GM21717 (cell line): Measurements from ENCODE around the gene CFAP46.

ENCODE experiments used
- ATAC-seq: cut with Tn5 transposase; IDR thresholded peaks from one replicate; pipeline ENCODE4 v1.9.1; 2021; ENCODE audit warnings: mild to moderate bottlenecking, moderate library complexity; ENCODE audit not compliant: unreplicated experiment

Gene CFAP46

DNA sequence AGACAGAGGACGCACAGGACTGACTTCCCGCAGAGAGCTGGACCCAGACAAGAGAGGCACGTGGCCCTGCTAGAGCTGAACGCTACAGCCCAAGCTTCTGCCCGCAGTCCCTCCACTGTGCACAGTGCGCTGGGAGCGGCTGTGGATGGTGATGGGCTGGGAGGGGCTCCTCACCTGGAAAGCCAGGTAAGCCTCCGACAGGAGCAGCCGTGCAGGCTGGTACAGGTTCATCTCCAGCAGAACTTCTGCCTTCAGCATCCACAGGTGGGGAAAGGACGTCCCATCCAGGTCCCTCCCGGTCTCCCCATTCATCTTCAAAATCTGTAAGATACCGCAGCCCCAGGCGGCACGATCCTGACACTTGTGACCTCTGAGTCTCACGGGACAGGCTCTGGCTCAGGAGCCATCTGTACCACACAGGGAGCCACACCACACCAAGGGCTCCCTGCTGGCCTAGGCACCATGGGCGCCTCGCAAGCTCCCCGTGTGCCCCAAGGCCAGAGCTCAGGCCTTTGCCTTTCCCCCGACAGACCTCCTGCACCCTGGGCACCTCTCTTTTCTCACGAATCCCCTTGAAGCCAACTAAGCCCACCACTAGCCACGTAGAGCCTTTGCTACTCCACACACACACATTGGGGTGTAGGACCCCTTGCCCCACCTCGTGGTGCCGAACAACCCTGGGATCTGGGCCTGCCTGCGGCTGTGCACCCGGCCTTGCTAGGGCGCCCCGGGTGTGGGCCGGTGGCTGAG is 76.3 kb downstream of the CFAP46 start:
- ATAC-seq = no peak

DNA sequence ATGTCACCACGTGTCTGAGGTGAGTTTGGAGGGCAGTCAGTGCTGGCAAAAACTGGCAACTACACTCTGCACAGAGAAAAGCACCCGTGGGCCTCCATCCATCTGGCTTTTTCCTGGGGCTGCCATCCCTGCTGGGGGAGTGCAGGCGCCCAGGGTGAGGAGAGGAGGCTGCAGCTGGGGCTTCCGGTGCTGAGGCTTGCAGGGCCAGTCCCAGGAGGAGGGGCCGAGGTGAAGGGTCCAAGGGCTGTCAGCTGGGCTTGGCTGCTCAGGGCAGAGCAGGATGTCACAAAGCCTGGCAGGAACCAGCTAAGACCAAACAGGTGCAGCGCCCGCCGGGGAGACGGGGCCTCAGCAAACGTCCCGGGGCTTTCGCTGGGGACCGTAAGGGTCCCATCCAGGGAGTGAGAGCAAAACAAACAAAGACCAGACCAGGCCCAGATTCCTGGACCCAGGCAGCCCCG is 77.2 kb downstream of the CFAP46 start:
- no peak for ATAC-seq

DNA sequence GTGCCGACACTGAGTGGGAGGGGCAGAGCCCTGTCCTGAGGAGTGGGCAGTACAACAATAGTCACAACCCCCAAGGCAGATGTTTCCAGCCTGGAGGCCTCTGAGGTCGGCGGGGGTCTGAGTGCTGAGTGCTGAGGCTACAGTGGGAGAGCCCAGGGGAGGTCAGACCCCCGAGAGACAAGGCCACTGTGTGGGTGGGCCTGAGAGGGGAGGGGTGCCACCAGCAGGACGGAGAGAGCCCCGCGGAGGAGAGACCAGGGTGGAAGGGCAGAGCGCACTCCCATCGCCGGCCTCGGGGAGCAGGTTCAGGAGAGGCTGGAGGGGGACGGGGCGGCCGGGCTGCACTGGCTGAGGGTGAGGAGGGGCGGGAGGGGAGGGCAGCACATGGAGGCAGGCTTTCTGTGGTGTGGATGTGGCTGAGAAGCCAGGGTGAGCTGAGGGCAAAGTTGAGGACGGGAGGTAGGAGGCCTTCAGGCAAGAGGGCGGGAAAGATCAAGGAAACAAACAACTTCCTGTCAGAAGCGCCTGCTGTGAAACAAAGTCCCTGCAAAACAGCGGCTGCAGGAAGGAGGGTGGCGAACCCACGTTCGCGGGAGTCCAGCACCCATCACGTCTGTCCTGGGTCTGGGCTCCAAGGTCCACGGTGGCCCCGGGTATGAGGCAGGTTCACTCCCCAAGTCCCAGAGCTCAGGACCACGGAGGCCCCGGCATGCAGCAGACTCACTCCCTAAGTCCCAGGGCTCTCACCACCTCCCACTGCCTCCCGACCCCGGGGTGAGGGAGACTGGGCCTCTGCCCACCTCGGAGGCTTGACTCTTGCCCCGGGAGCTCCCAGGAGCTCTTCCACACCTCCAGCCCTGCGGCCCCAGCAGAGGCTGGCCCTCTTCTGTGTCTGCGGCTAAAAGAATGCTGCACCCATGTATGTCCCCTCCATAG is 79.6 kb downstream of the CFAP46 start:
- no peak for ATAC-seq

DNA sequence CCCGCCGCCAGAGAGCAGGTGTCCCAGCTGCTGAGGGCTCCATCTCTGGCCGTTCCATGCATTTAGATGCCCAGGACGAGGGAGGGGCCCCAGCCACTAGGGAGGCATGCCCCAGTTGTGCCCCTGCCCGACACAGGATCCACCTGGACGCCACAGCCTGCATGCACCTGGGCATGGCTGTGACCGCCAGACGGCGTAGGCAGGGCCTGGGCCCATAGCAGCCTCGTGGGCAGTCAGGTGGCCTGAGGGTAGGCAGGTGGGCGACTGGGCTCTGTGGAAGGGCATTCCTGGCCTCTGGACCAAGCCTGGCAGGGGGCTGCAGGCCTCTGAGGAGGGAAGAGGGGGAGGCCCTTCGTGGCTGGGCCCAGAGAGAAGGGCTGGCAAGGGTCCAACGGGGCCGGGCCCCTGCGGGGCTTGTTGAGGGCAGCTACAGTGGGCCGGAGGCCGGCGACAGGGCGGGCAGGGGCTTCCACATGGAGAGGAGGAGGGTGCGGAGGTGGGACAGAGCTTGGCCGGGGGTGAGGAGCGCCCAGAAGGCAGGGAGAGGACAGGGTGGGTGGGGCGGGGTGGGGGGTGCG is 80.4 kb downstream of the CFAP46 start:
- no peak for ATAC-seq

DNA sequence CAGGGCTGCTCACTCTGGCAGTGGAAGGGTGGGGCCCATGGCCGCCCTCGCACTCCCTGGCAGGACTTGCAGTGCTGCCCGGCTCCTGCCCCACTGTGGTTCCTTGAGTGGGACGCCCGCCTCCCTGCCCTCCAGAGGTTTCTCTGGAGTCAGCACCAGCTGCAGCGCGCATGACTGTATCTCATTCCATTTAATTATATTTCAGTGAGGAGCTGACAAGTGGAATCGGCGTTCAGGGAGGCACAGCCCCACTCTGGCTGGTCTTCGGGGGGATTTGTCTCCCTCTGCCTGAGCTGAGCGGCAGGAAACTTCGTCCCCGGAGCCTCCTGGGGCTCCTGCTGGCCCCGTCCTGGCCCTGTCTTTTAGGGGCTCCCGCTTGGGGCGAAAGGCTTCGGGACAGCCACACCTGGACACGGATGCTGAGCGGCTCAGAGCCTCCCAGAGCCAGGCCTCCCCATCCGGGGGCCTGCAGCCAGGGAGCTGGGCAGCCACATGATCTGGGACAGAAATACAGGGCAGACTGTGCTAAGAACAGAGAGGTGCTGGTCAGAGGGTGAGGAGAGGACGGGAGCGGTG is 81.2 kb downstream of the CFAP46 start:
- no peak for ATAC-seq

DNA sequence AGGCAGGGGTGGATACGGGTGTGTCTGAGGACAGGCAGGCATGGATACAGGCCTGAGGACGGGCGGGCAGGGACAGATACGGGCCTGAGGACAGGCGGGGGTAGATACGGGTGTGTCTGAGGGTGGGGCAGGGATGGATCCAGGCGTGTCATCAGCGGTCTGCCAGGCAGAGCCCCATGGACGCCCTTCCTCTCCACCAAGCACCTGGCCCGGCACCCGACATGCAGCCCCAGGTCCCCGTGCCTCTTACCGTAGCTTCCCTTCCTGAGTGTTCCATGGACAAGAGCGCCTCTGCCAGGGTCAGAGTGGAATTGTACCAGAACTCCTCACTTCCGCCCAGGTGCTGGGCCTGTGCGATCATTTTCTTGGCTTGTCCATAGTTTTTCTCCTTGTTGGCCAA is 81.8 kb downstream of the CFAP46 start:
- ATAC-seq = no peak

DNA sequence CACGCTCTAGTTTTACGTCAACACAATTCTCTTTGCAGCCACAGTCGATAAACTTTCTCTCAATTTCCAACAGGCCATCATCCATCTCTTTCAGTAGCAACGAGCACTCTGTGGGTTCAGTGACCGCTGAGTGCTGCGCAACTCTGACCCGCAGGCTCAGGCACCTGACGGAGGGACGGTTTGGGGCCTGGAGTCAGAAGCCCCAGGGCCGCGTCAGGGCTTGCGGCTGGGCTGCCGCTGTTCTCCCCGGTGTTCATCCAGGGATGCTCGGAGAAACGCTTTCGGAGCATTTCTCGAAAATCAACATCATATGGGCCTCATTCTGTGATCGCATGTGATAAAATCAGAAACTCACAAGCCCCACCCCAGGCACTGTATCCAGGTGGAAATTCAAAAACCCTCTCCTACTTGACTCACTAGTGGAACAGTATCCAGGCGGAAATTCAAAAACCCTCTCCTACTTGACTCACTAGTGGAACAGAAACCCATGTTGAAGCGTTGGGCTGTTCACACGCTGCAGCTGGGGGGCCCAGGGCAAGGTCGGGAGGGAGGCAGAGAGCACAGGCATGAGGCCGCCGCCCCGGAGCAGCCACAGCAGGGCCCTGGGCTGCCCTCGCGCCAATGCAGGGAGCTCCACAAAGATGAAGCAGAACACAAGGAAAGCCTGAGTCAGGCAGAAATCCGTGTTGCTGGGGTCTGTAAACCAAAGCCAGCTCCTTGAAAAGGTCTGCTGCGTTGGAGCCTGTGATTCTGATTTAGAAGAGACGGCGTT is 83.1 kb downstream of the CFAP46 start:
- ATAC-seq = no peak

DNA sequence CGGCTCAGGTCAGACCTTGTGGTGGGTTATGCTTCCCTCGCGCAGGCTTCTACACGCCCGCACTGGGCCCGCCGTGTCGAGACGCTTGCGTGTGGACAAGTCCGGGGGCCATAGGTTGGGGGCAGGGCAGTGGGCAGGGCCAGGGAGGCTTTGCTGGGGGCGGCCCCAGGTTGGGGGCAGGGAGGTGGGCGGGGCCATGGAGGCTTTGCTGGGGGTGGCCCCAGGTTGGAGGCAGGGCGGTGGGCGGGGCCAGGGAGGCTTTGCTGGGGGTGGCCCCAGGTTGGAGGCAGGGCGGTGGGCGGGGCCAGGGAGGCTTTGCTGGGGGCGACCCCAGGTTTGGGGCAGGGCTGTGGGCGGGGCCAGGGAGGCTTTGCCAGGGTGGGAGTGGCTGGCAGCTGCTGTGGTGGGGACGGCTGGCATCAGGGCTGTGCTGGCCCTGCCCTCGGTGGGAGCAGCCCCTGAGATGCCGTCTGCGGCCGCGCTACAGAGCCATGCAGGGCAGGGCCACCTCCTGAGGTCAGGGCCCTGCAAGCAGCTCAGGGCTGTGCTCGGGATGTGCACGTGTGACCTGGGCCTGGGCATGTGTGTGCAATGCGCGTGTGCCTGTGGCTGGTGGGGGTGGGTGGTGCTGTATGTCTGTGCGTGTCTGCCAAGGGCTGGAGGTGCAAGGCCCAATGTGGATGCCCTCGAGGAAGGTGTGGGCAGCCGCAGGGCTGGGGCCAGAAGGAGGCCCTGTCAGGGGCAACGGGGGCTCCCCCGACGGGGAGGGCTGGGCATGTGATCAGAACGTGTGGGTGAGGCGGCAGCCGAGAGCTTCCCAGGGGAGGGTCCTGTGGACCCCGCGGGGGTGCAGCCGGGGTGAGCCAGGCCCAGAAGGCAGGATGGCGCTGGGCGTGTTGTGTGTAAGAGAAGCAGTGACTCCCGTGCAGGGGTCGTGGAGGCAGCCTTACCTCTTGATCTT is 84.0 kb downstream of the CFAP46 start:
- no peak for ATAC-seq

DNA sequence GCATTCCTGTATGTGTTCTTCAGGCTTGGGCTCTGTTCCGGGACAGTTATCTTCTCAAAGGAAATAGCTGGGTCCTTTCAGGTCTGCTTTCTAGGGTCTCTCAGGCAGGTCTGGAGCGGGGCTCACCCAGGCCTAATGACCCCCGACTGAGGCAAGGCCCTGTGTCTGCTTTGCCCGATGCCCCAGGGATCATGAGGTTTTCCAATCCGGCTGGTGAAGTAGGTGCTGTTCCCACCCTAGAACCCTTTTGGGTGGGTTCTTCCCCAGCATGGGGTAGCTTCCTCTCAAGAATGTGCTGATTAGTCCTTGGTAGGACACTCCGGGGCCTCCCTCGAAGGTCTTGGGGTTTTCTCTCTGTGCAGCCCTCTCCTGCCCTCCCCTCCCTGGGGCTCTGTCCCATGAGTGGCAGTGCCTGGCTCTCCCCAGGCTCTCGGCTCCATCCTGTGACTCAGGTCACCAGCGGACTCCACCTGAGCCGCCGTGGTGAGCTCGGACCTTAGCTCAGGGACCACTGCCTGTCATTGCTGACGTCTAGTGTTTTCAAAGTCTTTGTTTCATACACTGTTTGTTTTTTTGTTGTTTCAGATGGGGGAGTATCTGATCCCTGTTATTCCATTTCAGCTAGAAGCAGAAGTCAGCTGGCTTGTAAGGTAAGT is 85.4 kb downstream of the CFAP46 start:
- no peak for ATAC-seq

DNA sequence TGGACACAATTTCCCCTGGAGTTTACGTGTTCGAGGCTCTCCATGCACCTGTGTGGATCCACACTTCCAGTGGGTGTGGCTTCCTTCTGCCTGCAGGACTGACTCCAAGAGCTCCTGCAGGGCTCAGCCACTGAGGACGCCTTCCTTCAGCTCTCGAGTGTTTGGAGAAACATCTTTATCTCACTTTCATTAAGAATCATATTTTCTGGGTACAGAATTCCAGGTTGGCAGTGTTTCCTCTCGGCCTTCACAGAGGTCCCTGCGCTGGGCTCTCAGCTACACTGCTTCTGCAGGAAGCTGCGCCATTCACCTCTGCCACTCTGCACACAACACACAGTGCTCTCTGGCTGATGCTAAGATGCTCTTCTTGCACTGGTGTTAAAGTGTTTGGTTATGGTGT is 86.5 kb downstream of the CFAP46 start:
- ATAC-seq = no peak

DNA sequence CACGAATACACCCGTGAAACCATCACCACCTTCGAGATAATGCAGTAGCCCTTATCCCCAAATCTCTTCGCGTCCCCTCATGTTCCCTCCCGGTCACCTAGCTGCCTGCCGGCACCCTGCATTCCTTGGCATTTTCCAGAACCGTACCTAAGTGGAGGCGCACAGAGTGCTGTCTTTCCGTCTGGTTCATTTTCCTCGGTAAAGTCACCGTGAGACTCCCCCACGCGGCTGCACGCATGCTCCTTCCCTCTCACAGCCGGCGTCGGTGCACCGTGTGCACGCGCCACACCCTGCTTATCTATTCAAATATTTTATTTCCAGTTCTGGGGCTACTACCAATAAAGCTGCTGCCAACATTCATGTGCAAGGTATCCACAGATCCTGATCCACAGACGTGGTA is 90.9 kb downstream of the CFAP46 start:
- ATAC-seq = no peak

DNA sequence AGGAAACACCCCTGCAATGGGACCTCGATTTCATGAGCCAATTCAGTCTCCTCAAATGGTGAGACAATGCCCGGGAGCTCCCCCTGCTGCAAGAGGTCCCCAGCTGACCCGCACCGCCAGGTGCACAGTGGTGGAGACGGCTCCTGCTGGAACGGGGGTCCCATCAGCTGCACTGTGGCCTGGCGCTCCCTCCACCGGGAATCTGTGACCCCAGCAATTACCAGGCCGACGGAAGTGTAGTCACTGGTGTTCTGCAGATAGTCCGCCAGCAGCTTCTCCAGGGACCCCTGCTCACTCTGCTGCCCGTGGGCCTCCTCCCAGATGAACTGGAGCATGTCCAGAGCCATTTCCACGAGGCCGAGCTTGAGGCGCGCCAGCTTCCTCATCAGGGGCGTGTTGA is 91.5 kb downstream of the CFAP46 start:
- ATAC-seq = no peak

DNA sequence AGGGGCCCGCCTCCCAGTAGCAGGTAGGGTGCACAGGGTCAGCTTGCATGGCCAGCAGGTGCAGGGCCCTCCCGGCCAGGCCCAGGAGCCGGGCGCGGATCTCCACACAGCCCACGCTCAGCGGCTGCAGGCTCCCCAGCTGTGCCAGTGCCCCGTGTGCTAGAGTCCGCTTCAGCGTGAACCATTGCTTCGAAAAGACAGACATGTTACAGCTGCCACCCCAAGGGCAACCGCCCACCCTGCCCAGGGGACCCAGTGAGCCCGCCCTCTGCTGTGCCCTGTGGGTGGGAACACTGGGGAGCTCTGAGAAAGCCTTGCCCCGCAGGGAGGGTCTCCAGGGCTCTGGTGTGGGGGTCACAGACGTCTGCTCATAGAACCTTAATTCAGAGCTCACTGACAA is 92.1 kb downstream of the CFAP46 start:
- no peak for ATAC-seq

DNA sequence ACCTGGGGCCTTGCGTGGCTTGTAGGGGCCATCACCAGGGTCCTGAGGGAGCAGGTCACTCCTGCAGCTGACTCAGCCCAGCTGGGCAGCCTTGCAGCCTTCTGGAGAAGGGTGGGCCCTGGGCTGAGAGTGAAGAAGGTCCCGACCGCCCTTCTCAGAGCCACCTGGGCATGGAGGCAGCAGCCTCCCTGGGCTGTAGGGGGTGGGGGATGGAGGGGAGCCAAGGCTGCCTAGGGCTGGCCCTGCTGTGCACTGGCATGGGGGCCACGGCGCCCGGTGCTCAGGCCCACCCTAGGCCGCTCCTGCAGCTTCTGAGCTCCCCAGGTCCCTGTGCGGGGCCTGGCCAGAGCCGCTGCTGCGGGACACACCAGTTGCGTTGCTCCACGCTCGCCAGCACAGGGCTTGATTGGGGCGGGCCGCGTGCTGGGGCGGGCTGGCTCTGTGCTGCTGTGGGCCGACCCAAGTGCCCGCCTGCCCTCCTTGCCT is 92.8 kb downstream of the CFAP46 start:
- ATAC-seq = no peak

DNA sequence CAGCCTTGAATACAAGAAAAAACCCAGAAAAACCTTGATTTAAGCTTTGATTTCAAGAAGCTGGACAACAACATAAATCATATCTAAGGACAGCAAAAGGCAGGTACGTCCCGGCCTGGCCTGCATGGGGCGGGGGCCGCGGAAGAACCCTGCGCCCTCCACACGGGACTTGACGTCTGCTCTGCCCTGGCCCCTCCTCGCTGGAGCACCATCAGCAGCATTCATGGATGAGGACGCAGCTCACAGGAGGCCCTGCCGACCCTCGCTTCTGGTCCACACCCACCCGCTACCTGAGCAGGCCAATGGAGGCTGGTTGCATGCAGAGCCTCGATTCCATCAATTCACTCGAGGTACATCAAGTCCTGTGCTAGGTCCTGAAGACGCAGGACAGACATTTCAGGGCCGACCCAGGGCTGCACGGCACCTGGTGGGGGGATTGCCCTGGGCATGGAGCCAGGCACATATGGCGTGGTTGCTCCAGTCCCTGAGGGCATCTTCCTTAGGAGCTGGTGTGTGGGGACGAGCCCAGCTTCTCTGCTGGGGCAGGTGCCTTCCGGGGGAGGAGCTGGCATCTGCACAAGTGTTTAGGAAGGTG is 93.3 kb downstream of the CFAP46 start:
- ATAC-seq = no peak

DNA sequence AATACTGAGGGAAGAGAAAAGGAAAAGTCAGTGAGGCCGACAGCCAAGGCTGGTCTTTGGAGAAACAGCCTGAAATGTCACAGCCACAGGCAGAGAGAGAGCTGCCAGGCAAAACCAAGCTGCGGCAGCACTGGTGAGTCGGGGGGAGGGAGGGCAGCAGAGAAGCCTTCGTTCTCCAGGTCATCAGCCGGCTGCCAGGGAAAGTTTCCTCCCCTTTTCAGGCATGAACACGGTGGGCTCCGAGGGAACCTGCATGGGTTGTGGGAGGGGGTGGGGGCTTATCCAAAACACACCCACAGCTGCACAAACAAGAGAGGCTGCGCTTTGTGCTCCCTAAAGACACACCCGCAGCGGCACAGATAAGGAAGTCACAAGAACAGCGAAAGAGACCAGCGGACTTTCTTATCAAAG is 94.1 kb downstream of the CFAP46 start:
- ATAC-seq = no peak

DNA sequence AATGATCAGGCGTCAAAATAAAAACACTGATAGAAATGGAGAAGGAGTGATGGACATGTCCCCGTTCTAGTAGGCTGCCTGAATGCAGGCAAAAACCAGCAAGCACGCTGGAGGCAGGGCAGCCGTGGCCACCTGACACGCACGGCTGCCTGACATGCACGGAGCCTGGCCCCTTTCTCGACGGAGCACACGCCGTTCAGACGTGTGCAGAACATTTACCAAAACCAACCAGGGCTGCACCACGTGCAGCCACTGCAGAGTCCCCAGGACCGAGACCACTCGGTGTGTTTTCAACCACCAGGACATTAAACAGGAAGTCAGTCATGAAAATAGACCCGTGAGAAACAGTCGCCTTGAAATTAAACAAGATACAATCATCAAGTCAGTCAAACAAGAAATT is 94.5 kb downstream of the CFAP46 start:
- ATAC-seq = no peak

DNA sequence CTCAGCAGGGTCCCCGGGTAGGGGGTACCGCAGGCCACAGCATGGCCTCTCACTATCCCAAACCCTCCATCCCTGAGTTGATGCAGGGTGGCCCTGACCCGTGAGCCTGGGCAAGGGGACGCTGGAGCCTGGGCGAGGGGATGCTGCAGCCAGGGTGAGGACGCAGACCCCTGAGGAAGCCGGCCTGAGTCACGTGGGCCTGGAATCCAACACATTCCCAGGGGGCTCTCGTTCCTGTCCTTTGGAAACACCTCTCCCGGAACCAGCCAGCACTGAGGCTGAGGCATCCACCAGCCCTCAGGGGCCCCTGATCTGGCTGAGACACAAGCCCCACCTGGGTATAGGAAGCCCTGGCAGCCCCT is 95.0 kb downstream of the CFAP46 start:
- no peak for ATAC-seq
